Kidney capillary endothelial cell (primary cell): ENCODE measurements around the gene FOXN1.
"Not testable (repeated sequence)": the region's sequence is repeated elsewhere in the genome, so short reads cannot be mapped to it uniquely, and the experiment has no call there.

Experiments
- DNase-seq: peaks from one replicate; pipeline ENCODE4 v3.0.0-alpha.2; 2018; ENCODE audit warnings: low spot score

FOXN1 gene

DNA sequence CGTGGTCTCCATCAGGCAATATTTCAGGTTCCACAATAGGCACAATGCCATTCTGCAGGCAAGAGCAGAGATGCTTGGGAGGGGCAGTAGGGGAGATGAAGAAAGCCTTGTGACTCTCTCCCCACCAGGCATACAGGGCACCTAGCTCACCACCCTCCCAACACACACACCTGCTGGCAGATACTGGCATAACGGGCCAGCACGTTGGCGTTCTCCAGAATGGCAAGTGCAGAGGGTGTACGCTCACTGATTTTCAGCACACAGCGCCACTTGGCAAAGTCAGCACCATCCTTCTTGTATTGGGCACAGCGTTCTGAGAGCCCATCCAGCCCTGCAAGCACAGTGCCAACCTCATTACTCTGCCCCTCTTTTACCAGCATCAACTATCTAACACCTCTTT, 68.4 kb downstream of the FOXN1 start:
- no peak for DNase-seq

DNA sequence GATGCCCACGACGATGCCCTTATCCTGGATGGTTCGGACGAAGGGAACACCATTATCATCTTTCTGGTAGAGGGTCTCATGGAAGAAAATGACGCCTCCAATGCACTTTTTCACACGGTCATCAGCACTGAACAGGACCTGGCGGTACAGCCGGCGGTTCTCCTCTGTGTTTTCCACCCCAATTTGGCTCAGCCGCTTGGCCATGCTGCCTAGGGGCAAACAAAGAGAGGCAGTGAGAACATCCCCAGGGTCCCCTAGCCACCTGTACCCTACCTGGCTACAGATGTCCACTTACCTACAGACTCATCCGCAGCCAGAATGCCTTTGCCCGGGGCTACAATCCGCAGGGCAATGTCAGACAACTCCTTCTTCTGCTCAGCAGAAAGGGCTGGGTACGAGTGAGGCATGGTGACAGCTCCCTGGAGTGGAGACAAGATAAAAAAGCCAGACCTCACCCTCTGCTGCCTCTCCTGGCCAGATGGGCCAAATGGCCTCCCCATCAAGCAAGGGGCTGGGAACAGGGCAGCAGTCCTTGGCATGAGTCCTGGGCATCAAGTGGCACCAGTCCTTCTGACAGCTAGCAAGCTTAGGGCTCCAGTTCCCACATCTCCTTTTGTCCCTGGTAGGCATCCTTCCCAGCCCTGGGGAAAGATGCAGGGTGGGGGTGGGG, 69.1 kb downstream of the FOXN1 start:
- DNase-seq = no peak

DNA sequence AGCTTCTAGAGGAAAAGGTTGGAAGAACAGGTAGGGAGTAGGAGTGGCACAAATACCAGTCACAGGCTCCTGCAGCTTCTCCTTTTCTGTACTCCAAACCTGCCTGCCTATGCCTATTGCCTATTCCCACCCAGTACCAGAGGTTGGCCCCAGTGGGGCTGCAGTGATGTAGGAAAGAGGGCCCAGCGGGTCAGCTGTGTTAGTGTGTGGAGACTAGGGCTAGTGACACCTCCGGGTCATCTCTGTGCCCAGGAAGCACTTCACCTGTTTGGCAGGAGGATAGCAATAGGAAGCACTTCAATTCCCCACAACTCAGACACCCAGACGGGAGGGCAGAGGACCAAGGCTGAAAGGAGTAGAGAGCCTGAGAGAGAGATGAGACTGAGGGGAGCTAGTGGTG, 69.9 kb downstream of the FOXN1 start:
- DNase-seq = not testable (repeated sequence)

DNA sequence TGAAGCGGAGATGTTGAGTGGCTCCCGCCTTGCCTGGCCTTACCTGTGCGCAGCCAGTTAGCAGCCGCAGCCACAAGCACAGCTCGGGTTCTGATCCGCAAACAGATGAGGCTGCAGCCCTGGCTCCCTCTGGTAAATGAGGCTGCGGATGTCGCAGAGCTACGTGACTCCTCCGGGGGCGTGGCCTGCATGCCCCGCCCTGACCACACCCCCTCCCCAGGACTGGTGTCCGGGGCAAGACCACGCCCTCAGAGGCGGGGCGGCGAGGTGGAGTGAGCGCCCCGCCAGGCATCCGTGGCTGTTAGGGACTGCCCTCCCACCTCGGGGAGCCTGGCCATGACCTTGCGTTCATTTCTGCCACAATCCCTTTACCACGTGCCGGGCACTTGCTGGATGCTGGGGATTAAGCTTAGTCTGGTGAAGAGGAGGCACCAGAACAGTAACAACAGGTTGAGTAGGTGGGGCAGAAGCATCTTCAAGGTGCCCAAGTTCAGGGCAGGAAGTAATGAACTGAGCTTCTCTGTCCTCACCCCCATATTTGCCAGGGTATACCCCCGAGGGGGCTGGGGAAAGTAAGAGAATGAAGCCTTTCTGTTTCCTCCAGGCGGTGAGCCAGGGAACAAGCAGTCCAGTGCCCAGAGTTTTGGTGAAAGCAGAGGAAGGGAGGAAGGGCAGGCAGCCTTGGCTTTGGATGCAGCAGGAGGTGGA, 70.8 kb downstream of the FOXN1 start, which contains the start of gene ALDOC:
ALDOC (minus strand) TSS at position 138 of the 708 bp plus-strand sequence. CDS start 1,363 bp downstream, outside the sequence.
- peak; percentile 88 for DNase-seq

- no peak for DNase-seq
Measured at GRCh38 chr17:28577466-28577824, 71.3 kb downstream of the FOXN1 start.

DNA sequence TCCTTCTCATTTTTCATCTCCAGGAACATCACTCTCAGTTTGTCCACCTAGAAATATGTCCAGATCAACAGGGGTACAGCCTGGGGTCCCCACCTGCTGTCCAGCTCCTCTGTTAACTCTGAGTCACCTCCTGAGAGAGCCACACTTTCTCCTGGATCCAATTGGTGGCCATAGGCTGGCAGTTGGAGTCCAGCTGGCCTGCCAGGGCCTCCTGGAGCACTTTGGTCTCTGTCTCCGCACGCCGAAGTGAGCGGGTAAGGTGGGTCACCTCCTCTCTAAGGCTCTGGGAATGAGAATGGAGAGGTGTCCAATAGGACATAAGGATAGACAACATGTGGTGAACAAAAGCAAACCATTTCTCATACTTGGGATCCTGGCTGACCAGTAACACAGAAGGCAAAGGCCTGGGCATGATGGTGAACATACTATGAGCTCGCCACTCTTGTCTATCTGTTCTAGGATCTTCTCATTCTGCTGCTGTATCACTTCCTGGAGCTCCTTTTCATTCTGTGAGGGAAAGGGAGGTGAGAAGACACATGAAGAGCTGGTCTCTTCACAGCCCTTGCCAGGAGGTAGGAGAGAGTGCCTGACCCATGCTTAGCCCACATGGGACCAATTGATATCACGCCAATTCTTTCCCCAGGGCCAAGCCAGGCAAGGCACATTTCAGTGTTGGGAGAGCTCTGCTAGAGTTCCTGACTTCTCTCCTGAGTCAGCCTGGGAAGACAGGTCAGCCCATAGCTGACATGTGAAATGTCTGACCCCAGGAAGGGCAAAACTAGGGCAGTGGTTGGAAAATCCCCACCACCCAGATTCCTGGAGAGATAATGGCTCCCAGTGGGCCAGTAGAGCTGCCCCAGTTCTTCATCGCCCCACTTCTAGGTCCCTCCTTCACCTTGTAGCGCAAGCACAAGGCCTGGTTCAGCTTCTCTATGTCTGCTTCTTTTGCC, 72.4 kb downstream of the FOXN1 start:
- no peak for DNase-seq

DNA sequence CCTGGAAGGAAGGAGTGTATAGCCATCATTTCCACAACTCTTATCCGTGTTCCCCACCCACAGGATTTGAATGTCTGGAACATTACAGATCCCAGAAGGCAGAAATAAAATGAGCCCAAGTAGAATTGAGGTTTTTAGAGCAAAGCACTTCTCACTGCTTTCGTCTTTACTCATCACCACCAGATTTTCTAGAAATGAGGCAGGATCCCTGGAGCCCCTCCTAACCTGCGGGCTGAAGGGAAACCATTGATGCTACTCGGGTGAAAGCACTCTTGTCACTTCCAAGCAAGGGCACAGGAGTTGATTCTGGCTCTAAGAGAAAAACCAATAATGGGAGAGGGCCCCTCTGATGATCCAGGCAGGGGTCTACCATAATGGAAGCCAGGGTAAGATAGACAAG, 73.4 kb downstream of the FOXN1 start:
- DNase-seq = no peak

GRCh38 chr17:28580959-28581358, 74.8 kb downstream of the FOXN1 start:
- no peak for DNase-seq

DNA sequence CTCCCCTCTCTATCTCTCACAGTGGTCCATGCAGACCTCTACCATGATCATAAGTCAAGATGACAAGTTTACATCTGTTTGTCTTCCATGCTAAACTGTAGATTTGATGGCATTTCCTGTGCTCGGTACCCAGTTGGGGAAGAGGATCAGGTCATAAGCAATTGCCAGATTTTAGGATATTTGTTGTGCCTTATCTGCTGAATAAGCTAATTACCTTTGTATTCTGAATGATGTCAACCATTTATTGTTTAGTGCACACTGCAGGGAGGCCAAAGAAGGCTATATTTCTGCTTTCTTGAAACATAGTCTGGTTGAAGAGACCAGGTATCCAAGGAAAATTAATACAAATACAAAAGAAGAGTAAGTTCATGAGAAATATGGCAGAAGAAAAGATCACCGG, 76.4 kb downstream of the FOXN1 start:
- DNase-seq = no peak

DNA sequence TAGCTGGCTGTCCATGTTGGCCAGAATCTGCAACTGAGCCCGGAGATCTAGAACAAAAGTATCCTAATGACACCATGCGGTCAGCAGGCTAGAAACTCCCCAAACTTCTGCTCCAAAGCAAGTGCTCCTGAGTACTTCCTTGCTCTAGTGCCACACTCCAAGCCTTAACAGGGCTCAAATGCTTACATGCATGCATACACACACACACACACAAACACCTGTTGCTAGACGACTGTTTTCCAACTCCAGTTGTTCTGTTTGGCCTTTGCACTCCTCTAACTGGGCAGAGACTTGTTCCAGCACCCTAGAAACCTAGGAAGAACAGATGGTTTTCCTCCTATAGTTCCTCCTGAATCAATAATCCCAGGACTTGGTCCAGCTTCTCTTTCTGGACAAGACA, 78.3 kb downstream of the FOXN1 start:
- DNase-seq = no peak

DNA sequence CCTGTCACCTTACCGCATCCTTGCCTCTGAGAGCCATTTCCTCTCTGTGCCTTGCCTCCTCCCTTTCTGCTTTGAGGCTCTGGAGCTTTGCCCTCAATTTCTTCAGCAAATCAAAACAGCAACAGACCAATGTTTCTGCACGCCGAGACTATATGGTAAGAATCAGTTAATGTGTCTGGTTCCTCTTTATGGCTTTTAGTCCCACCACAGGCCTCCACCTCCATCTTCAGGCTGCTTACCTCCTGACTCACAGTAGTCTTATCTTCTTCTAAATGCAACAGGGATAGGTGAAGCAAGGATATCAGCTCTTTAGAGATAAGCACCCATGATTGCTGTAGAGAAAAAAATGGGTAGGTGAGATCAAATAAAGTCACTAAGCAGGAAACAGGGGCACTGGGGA, 79.7 kb downstream of the FOXN1 start:
- no peak for DNase-seq
